Measurements from ENCODE around the gene UBE4A. TPM values are rescaled to one million over a fixed set of nuclear protein-coding genes. Genes with fewer than 3 reads are reported as not detected.

The UBE4A gene
- total and polyA plus RNA-seq, 9 of the 15 experiments (the other 6 are each of a cell fraction or from before 2014, with no cell fraction given): 13.5 to 45.2 (median 26.8) TPM

GRCh38 chr11:118437208-118438125, 78.1 kb downstream of the UBE4A start (continued):
- TF ChIP-seq ZNF449 (CRISPR knock-in tag; IDR thresholded peaks at IDR 0.05) (no peak), MGA (IDR thresholded peaks at IDR 0.05) (no peak), ZBTB12 (CRISPR knock-in tag; IDR thresholded peaks at IDR 0.05) (no peak), E2F8 (IDR thresholded peaks at IDR 0.05; ENCODE audit: low read depth, partially characterized antibody) (no peak), MYC (IDR thresholded peaks at IDR 0.05; ENCODE audit: low read depth, low read length) (peak; percentile 36), MYC (CRISPR knock-in tag; IDR thresholded peaks at IDR 0.05; ENCODE audit: borderline replicate concordance, low read depth) (no peak), HSF4 (CRISPR knock-in tag; IDR thresholded peaks at IDR 0.05; ENCODE audit: borderline replicate concordance) (no peak)

Data from K562 (cell line).